ENCODE data around the gene PCDHA4. TPM values are rescaled to one million over a fixed set of nuclear protein-coding genes. Genes with fewer than 3 reads are reported as not detected.
"Not testable (repeated sequence)": the region's sequence is repeated elsewhere in the genome, so short reads cannot be mapped to it uniquely, and the experiment has no call there.

Gene PCDHA4
- total and polyA plus RNA-seq, 12 donors: 0.01 to 0.21 (median 0.08) TPM; not detected in 4

GRCh38 chr5:140801494-140801841 lies 5.4 kb upstream of the PCDHA4 start:
- no peaks in the 10 kb centered on the region for H3K4me1 ChIP-seq
- H3K27me3 ChIP-seq: peaks cover 0 to 73% (median 31%) of the 10 kb centered on the region in 7 donors
- H3K9me3 ChIP-seq: peaks cover 0 to 70% (median 19%) of the 10 kb centered on the region in 11 donors
- intact Hi-C loops (cut with DNase I): no loop called here
- WGBS, 2 donors: 10 to 13% methylated on average over 16 of the region's 16 CpGs
- peak overlapping the region in 9 of 10 donors; percentile 18 to 51 (median 28) for H3K4me3 ChIP-seq
- ATAC-seq (no peak), DNase-seq (no peak)
- TF ChIP-seq, protein P1, sequence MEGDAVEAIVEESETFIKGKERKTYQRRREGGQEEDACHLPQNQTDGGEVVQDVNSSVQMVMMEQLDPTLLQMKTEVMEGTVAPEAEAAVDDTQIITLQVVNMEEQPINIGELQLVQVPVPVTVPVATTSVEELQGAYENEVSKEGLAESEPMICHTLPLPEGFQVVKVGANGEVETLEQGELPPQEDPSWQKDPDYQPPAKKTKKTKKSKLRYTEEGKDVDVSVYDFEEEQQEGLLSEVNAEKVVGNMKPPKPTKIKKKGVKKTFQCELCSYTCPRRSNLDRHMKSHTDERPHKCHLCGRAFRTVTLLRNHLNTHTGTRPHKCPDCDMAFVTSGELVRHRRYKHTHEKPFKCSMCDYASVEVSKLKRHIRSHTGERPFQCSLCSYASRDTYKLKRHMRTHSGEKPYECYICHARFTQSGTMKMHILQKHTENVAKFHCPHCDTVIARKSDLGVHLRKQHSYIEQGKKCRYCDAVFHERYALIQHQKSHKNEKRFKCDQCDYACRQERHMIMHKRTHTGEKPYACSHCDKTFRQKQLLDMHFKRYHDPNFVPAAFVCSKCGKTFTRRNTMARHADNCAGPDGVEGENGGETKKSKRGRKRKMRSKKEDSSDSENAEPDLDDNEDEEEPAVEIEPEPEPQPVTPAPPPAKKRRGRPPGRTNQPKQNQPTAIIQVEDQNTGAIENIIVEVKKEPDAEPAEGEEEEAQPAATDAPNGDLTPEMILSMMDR (IDR thresholded peaks at IDR 0.05): peak in 5 of 9 donors; percentile 3 to 43 (median 19)
- H3K36me3 ChIP-seq: no peaks in the 10 kb centered on the region
- no peak overlapping the region for H3K27ac ChIP-seq

DNA sequence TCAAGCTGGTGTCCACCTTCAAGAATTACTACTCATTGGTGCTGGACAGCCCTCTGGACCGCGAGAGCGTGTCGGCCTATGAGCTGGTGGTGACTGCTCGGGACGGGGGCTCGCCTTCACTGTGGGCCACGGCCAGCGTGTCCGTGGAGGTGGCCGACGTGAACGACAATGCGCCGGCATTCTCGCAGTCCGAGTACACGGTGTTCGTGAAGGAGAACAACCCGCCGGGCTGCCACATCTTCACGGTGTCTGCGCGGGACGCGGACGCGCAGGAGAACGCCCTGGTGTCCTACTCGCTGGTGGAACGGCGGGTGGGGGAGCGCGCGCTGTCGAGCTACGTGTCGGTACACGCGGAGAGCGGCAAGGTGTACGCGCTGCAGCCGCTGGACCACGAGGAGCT lies 4.5 kb upstream of the PCDHA4 start:
- ATAC-seq; intact Hi-C loops (cut with DNase I): not testable (repeated sequence)

GRCh38 chr5:140802781-140803271 lies 4.0 kb upstream of the PCDHA4 start:
- WGBS, 2 donors: 29 to 38% methylated on average over 53 of the region's 53 CpGs
- Histone ChIP-seq H3K36me3 (no peaks in the 10 kb centered on the region), H3K27ac (no peak overlapping the region), H3K9me3 (peaks cover 0 to 70% (median 15%) of the 10 kb centered on the region in 11 donors), H3K27me3 (peaks cover 0 to 70% (median 33%) of the 10 kb centered on the region in 7 donors), H3K4me1 (no peaks in the 10 kb centered on the region), H3K4me3 (no peak overlapping the region)
- ATAC-seq (no peak), DNase-seq (no peak)
- TF ChIP-seq, protein P1 (IDR thresholded peaks at IDR 0.05): no peak
- intact Hi-C loops (cut with DNase I): no loop called here

More for the DNA sequence above, 4.5 kb upstream of the PCDHA4 start:
- Histone ChIP-seq H3K9me3 (peaks cover 0 to 70% (median 15%) of the 10 kb centered on the region in 11 donors), H3K27me3 (peaks cover 0 to 72% (median 29%) of the 10 kb centered on the region in 7 donors)
- H3K27ac ChIP-seq, H3K4me3 ChIP-seq, H3K36me3 ChIP-seq, DNase-seq, H3K4me1 ChIP-seq: not testable (repeated sequence)
- 34 to 51% methylated on average over 45 of the region's 45 CpGs for WGBS, 2 donors

GRCh38 chr5:140808241-140808888 lies 1.5 kb downstream of the PCDHA4 start:
- H3K27me3 ChIP-seq: peaks cover 0 to 44% (median 8%) of the 10 kb centered on the region in 7 donors
- H3K36me3 ChIP-seq; intact Hi-C loops (cut with DNase I); H3K4me3 ChIP-seq; H3K4me1 ChIP-seq; ATAC-seq; H3K27ac ChIP-seq; DNase-seq: not testable (repeated sequence)
- peaks cover 0 to 78% (median 10%) of the 10 kb centered on the region in 11 donors for H3K9me3 ChIP-seq
- WGBS, 2 donors: 50 to 54% methylated on average over 62 of the region's 62 CpGs

DNA sequence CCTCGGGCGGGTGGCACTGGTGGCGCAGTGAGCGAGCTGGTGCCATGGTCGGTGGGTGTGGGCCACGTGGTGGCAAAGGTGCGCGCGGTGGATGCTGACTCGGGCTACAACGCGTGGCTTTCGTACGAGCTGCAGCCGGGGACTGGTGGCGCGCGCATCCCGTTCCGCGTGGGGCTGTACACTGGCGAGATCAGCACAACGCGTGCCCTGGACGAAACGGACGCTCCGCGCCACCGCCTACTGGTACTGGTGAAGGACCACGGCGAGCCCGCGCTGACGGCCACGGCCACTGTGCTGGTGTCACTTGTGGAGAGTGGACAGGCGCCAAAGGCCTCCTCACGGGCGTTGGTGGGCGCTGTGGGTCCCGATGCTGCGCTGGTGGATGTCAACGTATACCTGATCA lies 2.0 kb downstream of the PCDHA4 start:
- no peak overlapping the region for H3K4me3 ChIP-seq
- ATAC-seq (peak in 1 of 8 donors; percentile 50), DNase-seq (no peak)
- no peaks in the 10 kb centered on the region for H3K4me1 ChIP-seq
- H3K27me3 ChIP-seq: peaks cover 0 to 42% (median 7%) of the 10 kb centered on the region in 7 donors
- H3K27ac ChIP-seq: no peak overlapping the region
- peaks cover 0 to 77% (median 10%) of the 10 kb centered on the region in 11 donors for H3K9me3 ChIP-seq
- 56 to 62% methylated on average over 43 of the region's 43 CpGs for WGBS, 2 donors
- intact Hi-C loops (cut with DNase I): no loop called here
- TF ChIP-seq, protein P1 (IDR thresholded peaks at IDR 0.05): no peak
- H3K36me3 ChIP-seq: no peaks in the 10 kb centered on the region
